GM18502 (cell line): Measurements from ENCODE around the gene CTF1.
A peak's percentile ranks its signal among the peaks of the same experiment; 100 is the strongest.

Experiments
- ATAC-seq: cut with Tn5 transposase; IDR thresholded peaks from one replicate; pipeline ENCODE4 v1.9.1; 2021; ENCODE audit warnings: mild to moderate bottlenecking; ENCODE audit not compliant: unreplicated experiment, poor library complexity

The CTF1 gene

GRCh38 chr16:30949650-30950515 lies 53.5 kb downstream of the CTF1 start:
- ATAC-seq: peak; percentile 58

DNA sequence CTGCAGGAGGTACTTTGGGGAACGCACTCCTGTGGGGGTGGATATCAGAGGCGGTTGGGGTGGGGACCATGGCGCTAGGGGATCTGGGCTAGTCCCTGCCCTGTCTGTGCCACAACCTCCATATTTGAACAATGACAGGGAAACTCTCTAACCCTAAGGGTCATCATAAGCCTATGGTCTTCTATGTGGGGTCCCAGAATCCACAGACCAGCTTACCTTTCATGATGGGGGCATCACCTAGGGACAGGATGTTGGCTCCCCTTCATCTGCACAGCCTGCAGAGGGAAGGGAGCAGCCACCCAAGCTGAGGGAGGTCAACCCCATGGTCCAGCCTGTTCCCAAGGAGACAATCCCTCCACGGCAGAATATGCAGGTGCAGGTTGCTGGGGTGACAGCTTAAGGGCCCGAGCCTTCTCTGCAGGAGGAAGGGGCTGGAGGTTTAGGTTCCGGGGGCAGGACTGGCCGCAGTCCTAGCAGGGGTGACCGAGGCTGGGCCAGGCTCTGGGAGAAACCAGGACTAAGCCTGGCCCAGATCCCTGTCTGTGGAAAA lies 54.2 kb downstream of the CTF1 start:
- ATAC-seq: no peak

DNA sequence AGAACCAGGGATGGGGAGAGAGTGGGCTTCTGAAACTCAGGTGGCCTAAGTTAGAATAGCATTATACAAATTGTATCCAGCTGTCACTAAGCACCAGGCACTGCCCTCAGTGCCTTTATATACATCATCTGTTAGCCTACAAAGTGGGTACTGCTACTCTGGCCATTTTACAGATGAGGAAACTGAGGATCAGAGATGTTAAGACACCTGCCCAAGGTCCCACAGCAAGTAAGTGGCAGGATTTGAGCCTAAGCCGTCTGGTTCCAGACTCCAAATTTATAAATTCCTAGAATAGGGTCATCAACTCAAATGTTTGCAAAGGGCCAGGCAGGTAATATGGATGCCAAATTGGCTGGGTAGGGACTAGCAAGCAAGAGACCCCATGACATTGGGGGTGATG lies 54.8 kb downstream of the CTF1 start:
- no peak for ATAC-seq

GRCh38 chr16:30951750-30952149 lies 55.3 kb downstream of the CTF1 start:
- no peak for ATAC-seq

GRCh38 chr16:30953111-30953510 lies 56.7 kb downstream of the CTF1 start:
- no peak for ATAC-seq
